HCT116 (cell line): ENCODE measurements around the gene CRTC3. TPM values are rescaled to one million over a fixed set of nuclear protein-coding genes. Genes with fewer than 3 reads are reported as not detected.

Source experiments
- total RNA-seq: library from RNA; stranded (reverse); gene quantifications from one replicate; pipeline ENCODE4 v1.2.1, GENCODE V29; 2021; ENCODE audit not compliant: unreplicated experiment

CRTC3 gene
- total RNA-seq, 1 experiment from 2014 or later = 20.7 TPM

Other genes starting within 250 kb of the CRTC3 start
- gene ZNF774, start 177.6 kb upstream of the CRTC3 start, total RNA-seq = 4.0 TPM
- gene IQGAP1, start 141.7 kb upstream of the CRTC3 start, total RNA-seq = 113 TPM
- gene BLM, start 187.4 kb downstream of the CRTC3 start, total RNA-seq = 24.6 TPM